ENCODE data around the gene GOLT1B. TPM values are rescaled to one million over a fixed set of nuclear protein-coding genes. Genes with fewer than 3 reads are reported as not detected.

The GOLT1B gene
- total and polyA plus RNA-seq, 9 of the 15 experiments (the other 6 are each of a cell fraction or from before 2014, with no cell fraction given): 9.4 to 66.1 (median 26.7) TPM

GRCh38 chr12:21500786-21501257 is 767 bp upstream of the GOLT1B start:
- H3K79me2 ChIP-seq (ENCODE audit: control insufficient read depth, insufficient read depth, low read length): peaks cover 58% of the 10 kb centered on the region
- no peaks in the 10 kb centered on the region for H3K9me1 ChIP-seq (ENCODE audit: control insufficient read depth, insufficient read depth, low read length)
- DNase-seq (ENCODE audit: extremely low read depth in 1 of 4, low spot score in 3 of 4) (no peak), FAIRE-seq (no peak), ATAC-seq (no peak; the same call in 2 of the 3 replicates)
- WGBS (ENCODE audit: insufficient coverage, low coverage, missing lambda C conversion rate): 0% methylated on average over 6 of the region's 8 CpGs
- H3K4me1 ChIP-seq (replicated peaks in 1 of 2; ENCODE audit: control insufficient read depth in 2 of 2, insufficient read depth in 2 of 2, low read length in 2 of 2): peaks cover 0 to 13% of the 10 kb centered on the region in 2 experiments; a peak in 2 of 5 replicates
- ChIA-PET POLR2A (interaction anchor here (0.8 to 2.3 kb wide), 4 partner anchors 9 to 87 kb away, joined by 4 to 12 read pairs (median 4); no protein-coding TSS in a partner anchor), CTCF (ENCODE audit: low intra/inter-chr PET ratio) (no interaction called here)
- peaks cover 24% of the 10 kb centered on the region; the same call in 2 of the 3 replicates for H3K36me3 ChIP-seq (ENCODE audit: control insufficient read depth, insufficient read depth, low read length)
- no peaks in the 10 kb centered on the region for H3K9me3 ChIP-seq (replicated peaks; ENCODE audit: control insufficient read depth, insufficient read depth, low read depth, low read length)
- intact Hi-C loops (cut with micrococcal nuclease): loop anchor here (5.0 to 10.0 kb wide), 2 partner anchors 154 to 176 kb away; partner anchors contain the start of gene LDHB
- peak overlapping the region; percentile 78 for H3K27ac ChIP-seq (ENCODE audit: extremely low read depth, low read depth, low read length)
- in situ Hi-C loops (cut with MboI): no loop called here
- no peaks in the 10 kb centered on the region for H3K27me3 ChIP-seq (ENCODE audit: control insufficient read depth in 2 of 2, insufficient read depth in 2 of 2, low read length in 2 of 2)
- H3K9ac ChIP-seq (ENCODE audit: insufficient read depth in 1 of 2, low read depth in 2 of 2, low read length in 2 of 2): peak overlapping the region; percentile 96 to 98
- H3K4me2 ChIP-seq (ENCODE audit: insufficient read depth, low read length): peak overlapping the region; percentile 87
- 0 out of 2 replicates have a peak, but pooled peaks cover 3% of the 10 kb centered on the region for H4K20me1 ChIP-seq (replicated peaks; ENCODE audit: control insufficient read depth, insufficient read depth, low read length)
- peak overlapping the region; percentile 100 for H3K4me3 ChIP-seq
- BruUV-seq (replicated peaks): TSS peak; percentile 64
- peak overlapping the region; percentile 98 for H2AFZ ChIP-seq (ENCODE audit: low read depth, low read length)
- no peak for TF ChIP-seq CHD7 (IDR thresholded peaks at IDR 0.05; ENCODE audit: low read depth, low read length)
- no peak for TF ChIP-seq XRCC5 (IDR thresholded peaks at IDR 0.05; ENCODE audit: low read depth, low read length)
- no peak for TF ChIP-seq ZBTB5 (IDR thresholded peaks at IDR 0.05)
- TF ChIP-seq E4F1 (CRISPR knock-in tag; IDR thresholded peaks at IDR 0.05; ENCODE audit: borderline replicate concordance): no peak

All from K562 (cell line).